K562 (cell line): ENCODE measurements around the gene DENND5B. TPM values are rescaled to one million over a fixed set of nuclear protein-coding genes. Genes with fewer than 3 reads are reported as not detected.

Source experiments
- ATAC-seq: fragments of 200-7000 bp; cut with Tn5 transposase; 3 replicates; pipeline ENCODE4 v1.9.1; 2020; ENCODE audit warnings: moderate library complexity
- BruUV-seq: library from RNA; stranded (reverse); fragments of 400-500 nt; replicated peaks from 2 replicates; lab custom pipeline; 2021; lab: Mats Ljungman, UMichigan
- CTCF ChIA-PET: fragments of 300-600 bp; formaldehyde crosslinking; extraction: SDS; loops from one replicate; lab custom pipeline; 2021; ENCODE audit warnings: low intra/inter-chr PET ratio; lab: Yijun Ruan, JAX
- POLR2A ChIA-PET: fragments of 300-600, 350-650 bp; sonication (Branson Sonifier 250); formaldehyde crosslinking; extraction: SDS; loops from one replicate; lab custom pipeline; 2021; ENCODE audit warnings: antibody characterized with exemption, inconsistent platforms; lab: Yijun Ruan, JAX
- DNase-seq, 4 experiments: peaks; one replicate each; pipeline versions ENCODE4 v3.0.0 to v3.0.0-alpha.2; 2011 to 2018; ENCODE audit warnings: low spot score in 3 of 4, mixed read lengths in 3 of 4; ENCODE audit errors: extremely low read depth in 1 of 4
- FAIRE-seq: peaks from 2 replicates; lab custom pipeline; 2011; peaks lifted over from hg19 to GRCh38; lab: Jason Lieb, UNC
- H2AFZ ChIP-seq: 2 replicates; pipeline ENCODE4 v1.6.0; 2011; ENCODE audit warnings: low read depth, low read length, control low read depth, inconsistent platforms
- H3K27ac ChIP-seq: fragments of 200-600 bp; 3 replicates; pipeline ENCODE4 v1.8.0; 2011; ENCODE audit warnings: low read depth, mild to moderate bottlenecking, control low read depth, inconsistent platforms, low read length, moderate library complexity, mixed read lengths; ENCODE audit errors: extremely low read depth
- H3K27me3 ChIP-seq, 2 experiments: fragments of 300-600 bp in 1 of 2; 2 replicates in 1 of 2; 3 replicates in 1 of 2; pipeline versions ENCODE4 v1.6.0 to v1.8.0; 2011; ENCODE audit warnings: inconsistent platforms in 2 of 2, low read length in 2 of 2, mild to moderate bottlenecking in 1 of 2, mixed read lengths in 1 of 2, moderate library complexity in 1 of 2; ENCODE audit not compliant: control insufficient read depth in 2 of 2, insufficient read depth in 2 of 2
- H3K36me3 ChIP-seq: fragments of 300-600 bp; 3 replicates; pipeline ENCODE4 v1.8.0; 2011; ENCODE audit warnings: mild to moderate bottlenecking, low read length, inconsistent platforms; ENCODE audit not compliant: control insufficient read depth, insufficient read depth
- H3K4me1 ChIP-seq, 2 experiments: fragments of 200-600 bp in 1 of 2; replicated peaks in 1 of 2; 2 replicates in 1 of 2; 3 replicates in 1 of 2; pipeline versions ENCODE4 v1.5.1 to v1.8.0; 2011; ENCODE audit warnings: inconsistent platforms in 2 of 2, low read length in 2 of 2, mild to moderate bottlenecking in 1 of 2, mixed read lengths in 1 of 2, moderate library complexity in 1 of 2; ENCODE audit not compliant: control insufficient read depth in 2 of 2, insufficient read depth in 2 of 2
- H3K4me2 ChIP-seq: 2 replicates; pipeline ENCODE4 v1.6.1; 2011; ENCODE audit warnings: low read length, control low read depth, inconsistent platforms, mixed read lengths; ENCODE audit not compliant: insufficient read depth
- H3K4me3 ChIP-seq: fragments of 200-600 bp; sonication (generic), shearing (Covaris generic); 2 replicates; pipeline ENCODE4 v1.5.1; 2016; ENCODE audit warnings: control low read depth, inconsistent platforms
- H3K79me2 ChIP-seq: fragments of 200-600 bp; 3 replicates; pipeline ENCODE4 v1.8.0; 2011; ENCODE audit warnings: low read length, inconsistent platforms; ENCODE audit not compliant: control insufficient read depth, insufficient read depth
- H3K9ac ChIP-seq, 2 experiments: 2 replicates each; pipeline versions ENCODE4 v1.6.0 to v1.6.1; 2011; ENCODE audit warnings: low read depth in 2 of 2, low read length in 2 of 2, control low read depth in 1 of 2, inconsistent platforms in 1 of 2, mild to moderate bottlenecking in 1 of 2, mixed read lengths in 1 of 2; ENCODE audit not compliant: insufficient read depth in 1 of 2
- H3K9me1 ChIP-seq: one replicate; pipeline ENCODE4 v1.6.0; 2011; ENCODE audit warnings: inconsistent platforms, mild to moderate bottlenecking, low read length, moderate library complexity; ENCODE audit not compliant: control insufficient read depth, insufficient read depth
- H3K9me3 ChIP-seq: replicated peaks from 2 replicates; pipeline ENCODE4 v1.5.1; 2011; ENCODE audit warnings: low read depth, low read length, inconsistent platforms; ENCODE audit not compliant: control insufficient read depth, insufficient read depth
- H4K20me1 ChIP-seq: replicated peaks from 2 replicates; pipeline ENCODE4 v1.6.1; 2011; ENCODE audit warnings: low read length, inconsistent platforms, mixed read lengths; ENCODE audit not compliant: control insufficient read depth, insufficient read depth
- ELK1 ChIP-seq: sonication (generic); formaldehyde crosslinking; IDR thresholded peaks from 2 replicates; pipeline ENCODE4 v1.8.1; 2022; ENCODE audit warnings: missing genetic modification reagents
- ESRRB ChIP-seq: fragments of 250-450 bp; sonication (Bioruptor Pico); IDR thresholded peaks from 2 replicates; pipeline ENCODE4 v1.5.0; 2020; ENCODE audit warnings: mild to moderate bottlenecking, moderate library complexity, borderline replicate concordance
- FOXK2 ChIP-seq, 2 experiments: fragments of 450-650 bp; IDR thresholded peaks in 1 of 2; conservative IDR thresholded peaks in 1 of 2; 2 replicates each; pipeline ENCODE4 v1.6.1; 2016; ENCODE audit warnings: low read depth in 2 of 2, mild to moderate bottlenecking in 1 of 2
- FUS ChIP-seq: fragments of 200-400 bp; formaldehyde crosslinking; optimal IDR thresholded peaks from 2 replicates; pipeline ENCODE3; 2017; ENCODE audit warnings: low read depth, low read length
- GTF3C2 ChIP-seq: IDR thresholded peaks from 3 replicates; pipeline ENCODE4 v1.6.1; 2011; ENCODE audit warnings: borderline replicate concordance, mild to moderate bottlenecking, moderate library complexity; ENCODE audit not compliant: insufficient read length; ENCODE audit errors: extremely low read depth
- KHSRP ChIP-seq: fragments of 450-650 bp; IDR thresholded peaks from 2 replicates; pipeline ENCODE4 v1.6.1; 2017
- MCM5 ChIP-seq: fragments of 450-650 bp; IDR thresholded peaks from 2 replicates; pipeline ENCODE4 v1.6.1; 2016; ENCODE audit warnings: low read depth
- NFATC3 ChIP-seq: fragments of 450-650 bp; IDR thresholded peaks from 2 replicates; pipeline ENCODE4 v1.6.1; 2017; ENCODE audit warnings: mild to moderate bottlenecking
- POLR3G ChIP-seq: IDR thresholded peaks from 2 replicates; pipeline ENCODE4 v1.6.1; 2011; ENCODE audit not compliant: insufficient read length, insufficient replicate concordance; ENCODE audit errors: extremely low read depth
- RBM22 ChIP-seq: fragments of 200-400 bp; formaldehyde crosslinking; IDR thresholded peaks from 2 replicates; pipeline ENCODE4 v1.6.1; 2018; ENCODE audit warnings: low read length, low read depth; ENCODE audit not compliant: poor library complexity, severe bottlenecking
- SMAD3 ChIP-seq: fragments of 450-650 bp; formaldehyde crosslinking; conservative IDR thresholded peaks from 2 replicates; pipeline ENCODE4 v1.4.0; 2020; ENCODE audit warnings: mild to moderate bottlenecking
- TRIM28 ChIP-seq: fragments of 450-650 bp; IDR thresholded peaks from 2 replicates; pipeline ENCODE4 v1.6.1; 2017
- U2AF1 ChIP-seq: fragments of 200-400 bp; formaldehyde crosslinking; optimal IDR thresholded peaks from 2 replicates; pipeline ENCODE3; 2017; ENCODE audit warnings: mild to moderate bottlenecking, low read depth, low read length, moderate library complexity
- ZSCAN29 ChIP-seq: fragments of 450-650 bp; IDR thresholded peaks from 2 replicates; pipeline ENCODE4 v1.6.1; 2017
- WGBS: fragments of 100-300 bp; shearing (Covaris generic); methylation state at CpG from one replicate; pipeline ENCODE4 v1.1.6; 2016; ENCODE audit warnings: low coverage, mixed read lengths; ENCODE audit not compliant: insufficient coverage; ENCODE audit errors: missing lambda C conversion rate; 5-methylcytosine and 5-hydroxymethylcytosine counted together
- in situ Hi-C: fragments of 300-500 bp; cut with MboI; formaldehyde crosslinking; loops from 4 replicates; pipeline ENCODE4 v1.15.0; 2018; ENCODE audit warnings: inconsistent platforms, mixed read lengths
- intact Hi-C: fragments of 100-400 bp; cut with micrococcal nuclease; formaldehyde crosslinking; loops from 2 replicates; pipeline ENCODE4 v1.14.2; 2022
- polyA plus RNA-seq, 8 experiments: library from polyadenylated mRNA; depleted of rRNA in 4 of 8; stranded (reverse) in 5 of 8; unstranded in 3 of 8; fragments of >200 nt; fragmentation: Nextera tagmentation in 2 of 8; fragmentation: Illumina TruSeq in 1 of 8; extraction: Ambion mirVana in 2 of 8; extraction: Trizol in 1 of 8; gene quantifications; 2 replicates each; pipeline versions ENCODE4 v1.2.1 to v1.2.3, GENCODE V29; 2011 to 2014; ENCODE audit warnings: inconsistent platforms in 1 of 8, missing spikeins in 1 of 8
- total RNA-seq, 7 experiments: library from RNA; depleted of rRNA in 6 of 7; stranded (reverse); fragments of >200 nt in 6 of 7; fragmentation: Illumina TruSeq in 2 of 7; extraction: Trizol in 2 of 7; gene quantifications; 2 replicates each; pipeline versions ENCODE4 v1.2.1 to v1.2.3, GENCODE V29; 2011 to 2021; ENCODE audit warnings: low replicate concordance in 1 of 7

DENND5B gene
- total and polyA plus RNA-seq, 9 of the 15 experiments (the other 6 are each of a cell fraction or from before 2014, with no cell fraction given), result 0.99 to 6.0 (median 3.6) TPM

- Histone ChIP-seq H3K27me3 (peaks cover 0 to 7% of the 10 kb centered on the region in 2 experiments; a peak in 1 of 5 replicates), H3K27ac (no peak overlapping the region), H3K9me3 (no peaks in the 10 kb centered on the region), H3K9me1 (no peaks in the 10 kb centered on the region), H3K4me2 (no peak overlapping the region), H3K79me2 (no peaks in the 10 kb centered on the region), H2AFZ (no peak overlapping the region), H3K4me3 (no peak overlapping the region), H3K4me1 (no peaks in the 10 kb centered on the region), H3K36me3 (no peaks in the 10 kb centered on the region), H4K20me1 (no peaks in the 10 kb centered on the region), H3K9ac (no peak overlapping the region)
- FAIRE-seq (no peak), DNase-seq (no peak), ATAC-seq (no peak)
- no TSS peak for BruUV-seq
- 0% methylated on average over 1 of the region's 1 CpG for WGBS
- intact Hi-C loops (no loop called here), in situ Hi-C loops (loop anchor here (10.0 kb wide), 1 partner anchor 907 kb away; no protein-coding TSS in a partner anchor)
- TF ChIP-seq TRIM28 (no peak), NFATC3 (no peak), SMAD3 (CRISPR knock-in tag) (no peak), POLR3G (no peak), KHSRP (no peak), ESRRB (CRISPR knock-in tag) (no peak), FUS (no peak)
- CTCF ChIA-PET, result no interaction called here
- POLR2A ChIA-PET, result no interaction called here
Measured at GRCh38 chr12:31407562-31407961, 183.4 kb downstream of the DENND5B start.

GRCh38 chr12:31406345-31406744, 184.6 kb downstream of the DENND5B start:
- WGBS, result 0% methylated on average over 1 of the region's 1 CpG
- H3K79me2 ChIP-seq, result no peaks in the 10 kb centered on the region
- no peaks in the 10 kb centered on the region for H3K9me3 ChIP-seq
- no peak overlapping the region for H3K9ac ChIP-seq
- FAIRE-seq, result no peak
- H3K4me3 ChIP-seq, result no peak overlapping the region
- H3K9me1 ChIP-seq, result no peaks in the 10 kb centered on the region
- DNase-seq, result no peak
- H2AFZ ChIP-seq, result no peak overlapping the region
- no peak for ATAC-seq
- H3K4me1 ChIP-seq, result no peaks in the 10 kb centered on the region
- H3K4me2 ChIP-seq, result no peak overlapping the region
- no TSS peak for BruUV-seq
- intact Hi-C loops, result no loop called here
- no peaks in the 10 kb centered on the region for H3K36me3 ChIP-seq
- POLR2A ChIA-PET, result interaction anchor here (0.6 kb wide), 1 partner anchor 352 kb away, joined by 3 read pairs; no protein-coding TSS in a partner anchor
- CTCF ChIA-PET, result interaction anchor here (0.7 kb wide), 1 partner anchor 230 kb away, joined by 3 read pairs; no protein-coding TSS in a partner anchor
- no peaks in the 10 kb centered on the region for H4K20me1 ChIP-seq
- in situ Hi-C loops, result loop anchor here (10.0 kb wide), 1 partner anchor 908 kb away; no protein-coding TSS in a partner anchor
- H3K27ac ChIP-seq, result no peak overlapping the region
- peaks cover 0 to 5% of the 10 kb centered on the region in 2 experiments; a peak in 2 of 5 replicates for H3K27me3 ChIP-seq
- TF ChIP-seq ZSCAN29, result no peak
- TF ChIP-seq FOXK2 (conservative IDR thresholded peaks at IDR 0.05 in 1 of 2, IDR thresholded peaks at IDR 0.05 in 1 of 2; ENCODE audit: low read depth in 2 of 2), result no peak
- TF ChIP-seq GTF3C2, result no peak
- TF ChIP-seq U2AF1, result no peak
- no peak for TF ChIP-seq MCM5
- TF ChIP-seq ELK1, result no peak
- TF ChIP-seq RBM22, result no peak
